NT2/D1 (cell line): ENCODE data around the gene MX1.

Experiments
- SUZ12 ChIP-seq: IDR thresholded peaks from 2 replicates; pipeline ENCODE4 v1.6.1; 2011; ENCODE audit not compliant: insufficient read length, insufficient read depth; ENCODE audit errors: extremely low read depth
- ZNF274 ChIP-seq: IDR thresholded peaks from 2 replicates; pipeline ENCODE4 v1.6.1; 2011; ENCODE audit warnings: mild to moderate bottlenecking, low read depth, low read length

- TF ChIP-seq SUZ12 (no peak), ZNF274 (no peak)
These were observed 9.7 kb downstream of the MX1 start for GRCh38 chr21:41435706-41436105.
